ACC112 (cell line): ENCODE measurements around the gene FANCI.
"Not testable (repeated sequence)": the region's sequence is repeated elsewhere in the genome, so short reads cannot be mapped to it uniquely, and the experiment has no call there.

Source experiments
- H2AFZ ChIP-seq: fragments of 200-600 bp; sonication (generic); one replicate; pipeline ENCODE4 v1.6.0; 2017; ENCODE audit warnings: antibody characterized with exemption, low read length; ENCODE audit not compliant: unreplicated experiment
- H3K27ac ChIP-seq: fragments of 200-600 bp; sonication (generic); 2 replicates; pipeline ENCODE4 v1.5.1; 2014; ENCODE audit warnings: low read depth, mild to moderate bottlenecking, antibody characterized with exemption, low read length, moderate library complexity
- H3K27me3 ChIP-seq: fragments of 200-600 bp; sonication (generic); 2 replicates; pipeline ENCODE4 v1.6.1; 2014; ENCODE audit warnings: mild to moderate bottlenecking, antibody characterized with exemption, low read length, moderate library complexity, mixed read lengths; ENCODE audit not compliant: insufficient read depth
- H3K36me3 ChIP-seq: fragments of 200-600 bp; sonication (generic); 2 replicates; pipeline ENCODE4 v1.6.1; 2016; ENCODE audit warnings: mild to moderate bottlenecking, antibody characterized with exemption, low read length, moderate library complexity, mixed read lengths; ENCODE audit not compliant: insufficient read depth
- H3K4me1 ChIP-seq: fragments of 200-600 bp; sonication (generic); one replicate; pipeline ENCODE4 v1.6.1; 2016; ENCODE audit warnings: low read length, mixed read lengths; ENCODE audit not compliant: insufficient read depth, unreplicated experiment, control insufficient read depth
- H3K4me3 ChIP-seq: fragments of 200-600 bp; sonication (generic); 2 replicates; pipeline ENCODE4 v1.5.1; 2014; ENCODE audit warnings: mild to moderate bottlenecking, low read depth, low read length
- H3K79me2 ChIP-seq: fragments of 200-600 bp; sonication (generic); one replicate; pipeline ENCODE4 v1.6.0; 2016; ENCODE audit warnings: low read length; ENCODE audit not compliant: control insufficient read depth, unreplicated experiment, insufficient read depth

FANCI gene

DNA sequence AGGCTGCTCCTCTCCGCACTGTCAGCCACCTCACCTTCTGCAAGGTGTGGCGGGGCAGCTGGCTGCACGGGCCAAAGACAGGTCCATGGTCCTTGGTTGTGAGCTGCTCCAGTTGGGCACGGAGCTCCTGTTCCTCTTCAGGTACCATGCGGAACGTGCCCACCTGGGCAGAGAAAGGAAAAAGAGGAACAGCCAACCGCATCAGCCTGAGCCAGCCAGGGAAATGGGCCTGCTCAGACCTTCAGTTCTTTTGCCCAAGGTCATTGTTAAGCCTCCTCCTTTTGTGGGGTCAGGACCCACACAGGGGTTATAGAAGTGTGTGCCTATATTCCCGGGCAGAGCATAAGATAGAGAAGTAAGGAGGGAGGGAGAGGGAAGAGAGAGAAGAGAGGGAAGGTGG is 25.2 kb upstream of the FANCI start:
- Histone ChIP-seq H2AFZ (no peak overlapping the region), H3K36me3 (no peaks in the 10 kb centered on the region), H3K79me2 (no peaks in the 10 kb centered on the region), H3K27me3 (peaks cover 34% of the 10 kb centered on the region), H3K4me1 (no peaks in the 10 kb centered on the region), H3K27ac (no peak overlapping the region), H3K4me3 (no peak overlapping the region)

DNA sequence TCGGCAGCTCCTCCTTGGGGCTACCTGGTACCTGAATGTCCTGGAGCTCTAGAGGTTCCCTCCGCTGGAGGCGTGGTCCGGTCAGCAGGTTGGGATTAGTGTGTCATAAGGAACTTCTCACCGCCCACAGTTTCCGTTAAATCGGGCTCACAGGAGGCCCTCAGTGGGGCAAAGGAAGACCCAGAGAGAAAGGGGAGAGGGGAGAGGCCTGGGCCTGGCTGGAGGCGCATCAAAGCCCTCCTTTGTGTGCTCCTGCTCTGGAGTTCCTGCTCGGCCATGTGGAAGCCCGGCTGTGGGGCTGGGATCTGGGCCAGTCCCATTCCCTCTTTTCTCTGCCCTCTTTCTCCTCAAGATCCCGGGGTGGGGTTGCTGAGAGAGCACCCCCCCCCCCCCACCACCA is 22.2 kb upstream of the FANCI start, which contains the start of gene RLBP1:
TSS of gene RLBP1 (minus strand) at position 37 of the 400 bp plus-strand sequence. CDS start 2,604 bp downstream, outside the sequence.
- Histone ChIP-seq H2AFZ (no peak within 1 kb of the TSS), H3K36me3 (no peaks in the 10 kb centered on the region), H3K27me3 (peaks cover 25% of the 10 kb centered on the region), H3K4me1 (no peaks in the 10 kb centered on the region), H3K4me3 (no peak within 1 kb of the TSS), H3K27ac (no peak within 1 kb of the TSS), H3K79me2 (no peaks in the 10 kb centered on the region)

DNA sequence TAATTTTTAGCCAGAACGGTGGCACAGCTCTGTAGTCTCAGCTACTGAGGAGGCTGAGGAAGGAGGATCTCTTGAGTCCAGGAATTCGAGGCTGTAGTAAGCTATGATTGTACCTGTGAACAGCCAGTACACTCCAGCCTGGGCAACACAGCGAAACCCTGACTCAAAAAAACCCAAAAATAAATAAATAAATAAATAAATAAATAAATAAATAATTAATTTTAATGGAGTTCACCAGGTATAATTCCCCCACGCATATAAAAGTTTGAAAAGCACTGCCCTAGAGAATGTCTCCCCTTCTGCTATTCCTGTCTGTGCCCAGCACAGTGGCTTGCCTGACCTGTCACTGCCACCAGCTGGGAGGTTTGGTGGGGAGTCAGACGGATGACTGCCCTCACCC is 18.2 kb upstream of the FANCI start:
- Histone ChIP-seq H3K79me2 (no peaks in the 10 kb centered on the region), H3K4me3 (no peak overlapping the region), H2AFZ (no peak overlapping the region), H3K4me1 (peaks cover 3% of the 10 kb centered on the region), H3K27me3 (no peaks in the 10 kb centered on the region), H3K36me3 (no peaks in the 10 kb centered on the region), H3K27ac (no peak overlapping the region)

DNA sequence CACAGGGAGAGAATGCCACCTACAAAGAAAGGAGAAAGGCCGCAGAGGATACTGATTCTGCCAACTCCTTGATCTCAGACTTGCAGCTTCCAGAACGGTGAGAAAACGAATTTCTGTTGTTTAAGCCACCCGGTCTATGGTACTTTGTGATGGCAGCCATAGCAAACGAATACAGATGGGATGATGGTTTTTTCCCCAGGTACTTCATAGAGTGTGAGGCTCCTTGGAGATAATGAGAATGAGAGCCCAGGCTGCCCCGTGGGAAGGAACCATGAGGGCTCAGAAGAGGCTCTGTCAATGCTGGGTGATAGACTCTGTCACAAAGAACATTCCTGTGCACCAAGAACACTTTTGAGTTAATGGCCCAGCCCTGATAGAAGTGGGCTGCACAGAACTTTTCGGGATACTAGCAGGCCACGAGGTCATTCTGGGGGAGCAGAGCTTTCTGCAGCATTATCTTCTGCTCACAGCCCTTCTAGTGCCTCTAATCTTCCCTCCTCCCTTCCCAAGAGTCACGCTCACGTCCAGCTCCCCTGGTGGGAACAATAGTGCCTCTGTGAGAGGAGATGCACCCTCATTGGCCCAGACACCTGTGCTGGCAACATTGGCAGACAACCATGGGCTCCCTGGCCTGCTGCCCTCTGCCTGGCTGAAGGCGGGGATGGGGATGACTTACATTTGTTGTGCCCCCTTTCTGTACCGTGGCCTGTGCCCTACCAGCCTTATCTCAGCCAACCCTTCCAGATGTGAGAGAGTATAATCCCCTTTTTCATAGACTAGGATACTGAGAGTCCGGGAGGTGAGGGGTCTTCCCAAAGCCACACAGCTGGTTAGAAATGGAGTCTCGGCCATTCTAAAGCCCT is 17.2 kb upstream of the FANCI start:
- no peak overlapping the region for H2AFZ ChIP-seq
- no peaks in the 10 kb centered on the region for H3K27me3 ChIP-seq
- no peak overlapping the region for H3K4me3 ChIP-seq
- H3K27ac ChIP-seq: no peak overlapping the region
- peaks cover 10% of the 10 kb centered on the region for H3K4me1 ChIP-seq
- H3K79me2 ChIP-seq: no peaks in the 10 kb centered on the region
- no peaks in the 10 kb centered on the region for H3K36me3 ChIP-seq

DNA sequence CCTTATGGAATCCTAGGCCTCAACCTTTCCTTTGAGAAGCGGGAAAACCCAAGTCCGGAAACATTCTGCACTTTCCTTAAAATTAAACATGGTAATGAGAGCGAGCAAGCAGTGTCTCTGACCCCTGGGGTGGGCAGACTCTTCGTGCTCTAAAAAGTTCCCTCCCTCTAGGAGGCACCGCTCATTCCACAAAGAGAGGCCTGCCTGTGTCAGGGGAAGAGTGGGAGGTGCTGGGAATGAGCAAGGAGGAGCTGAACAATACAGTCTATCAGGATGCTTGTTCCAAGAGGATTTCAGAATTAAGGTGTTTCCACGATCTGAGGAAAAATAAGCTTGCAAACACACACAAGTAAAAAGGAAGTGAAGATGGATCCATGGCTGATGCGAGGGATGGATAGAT is 16.4 kb upstream of the FANCI start:
- H3K4me3 ChIP-seq: no peak overlapping the region
- no peaks in the 10 kb centered on the region for H3K79me2 ChIP-seq
- H3K4me1 ChIP-seq: peaks cover 10% of the 10 kb centered on the region
- no peak overlapping the region for H2AFZ ChIP-seq
- no peak overlapping the region for H3K27ac ChIP-seq
- H3K36me3 ChIP-seq: no peaks in the 10 kb centered on the region
- H3K27me3 ChIP-seq: no peaks in the 10 kb centered on the region

DNA sequence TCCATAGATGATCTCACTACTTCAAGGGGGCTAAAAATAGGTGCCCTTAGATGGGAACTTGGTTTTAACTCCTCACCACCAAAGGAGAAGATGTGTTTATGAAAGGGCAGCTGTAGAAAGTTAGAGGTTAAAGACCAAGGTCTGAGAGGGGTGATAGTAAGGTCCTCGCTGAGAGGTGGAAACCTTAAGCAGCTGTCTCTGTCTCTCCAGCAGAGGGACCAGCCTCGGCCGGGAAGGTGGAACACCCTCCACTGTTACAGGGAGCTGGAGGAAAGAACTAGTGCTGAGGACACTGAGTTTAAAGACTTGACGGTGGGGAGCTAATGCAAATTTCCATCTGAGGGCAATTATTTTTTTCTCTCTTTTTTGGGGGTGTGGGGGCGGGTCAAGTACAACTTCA is 13.5 kb upstream of the FANCI start:
- Histone ChIP-seq H2AFZ (no peak overlapping the region), H3K36me3 (no peaks in the 10 kb centered on the region), H3K27ac (peak overlapping the region; percentile 52; the same call in 1 of the 2 replicates), H3K4me1 (peaks cover 10% of the 10 kb centered on the region), H3K79me2 (no peaks in the 10 kb centered on the region), H3K27me3 (peaks cover 3% of the 10 kb centered on the region; the same call in 1 of the 2 replicates), H3K4me3 (no peak overlapping the region)

DNA sequence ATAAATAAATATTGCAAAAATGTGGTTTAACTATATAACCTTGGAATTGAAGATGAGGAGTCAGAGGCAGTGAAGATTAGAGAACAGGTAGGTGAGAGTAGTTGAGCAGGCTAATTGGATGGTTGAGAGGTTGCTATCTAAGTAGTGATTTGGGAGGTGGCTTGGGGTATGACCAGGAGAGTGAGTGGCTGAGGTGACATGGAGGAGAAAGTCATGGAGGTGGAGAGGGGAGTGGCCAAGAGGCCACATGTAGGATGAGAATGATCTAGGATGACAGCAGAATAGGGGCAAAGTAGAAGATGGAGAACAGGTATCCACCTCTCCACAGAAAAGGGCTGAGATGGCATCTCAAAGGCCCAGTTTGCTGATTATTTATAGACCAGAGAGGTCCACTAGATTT is 11.9 kb upstream of the FANCI start:
- no peaks in the 10 kb centered on the region for H3K79me2 ChIP-seq
- no peak overlapping the region for H2AFZ ChIP-seq
- H3K27me3 ChIP-seq: peaks cover 3% of the 10 kb centered on the region
- no peak overlapping the region for H3K4me3 ChIP-seq
- no peak overlapping the region for H3K27ac ChIP-seq
- peaks cover 10% of the 10 kb centered on the region for H3K4me1 ChIP-seq
- H3K36me3 ChIP-seq: no peaks in the 10 kb centered on the region

DNA sequence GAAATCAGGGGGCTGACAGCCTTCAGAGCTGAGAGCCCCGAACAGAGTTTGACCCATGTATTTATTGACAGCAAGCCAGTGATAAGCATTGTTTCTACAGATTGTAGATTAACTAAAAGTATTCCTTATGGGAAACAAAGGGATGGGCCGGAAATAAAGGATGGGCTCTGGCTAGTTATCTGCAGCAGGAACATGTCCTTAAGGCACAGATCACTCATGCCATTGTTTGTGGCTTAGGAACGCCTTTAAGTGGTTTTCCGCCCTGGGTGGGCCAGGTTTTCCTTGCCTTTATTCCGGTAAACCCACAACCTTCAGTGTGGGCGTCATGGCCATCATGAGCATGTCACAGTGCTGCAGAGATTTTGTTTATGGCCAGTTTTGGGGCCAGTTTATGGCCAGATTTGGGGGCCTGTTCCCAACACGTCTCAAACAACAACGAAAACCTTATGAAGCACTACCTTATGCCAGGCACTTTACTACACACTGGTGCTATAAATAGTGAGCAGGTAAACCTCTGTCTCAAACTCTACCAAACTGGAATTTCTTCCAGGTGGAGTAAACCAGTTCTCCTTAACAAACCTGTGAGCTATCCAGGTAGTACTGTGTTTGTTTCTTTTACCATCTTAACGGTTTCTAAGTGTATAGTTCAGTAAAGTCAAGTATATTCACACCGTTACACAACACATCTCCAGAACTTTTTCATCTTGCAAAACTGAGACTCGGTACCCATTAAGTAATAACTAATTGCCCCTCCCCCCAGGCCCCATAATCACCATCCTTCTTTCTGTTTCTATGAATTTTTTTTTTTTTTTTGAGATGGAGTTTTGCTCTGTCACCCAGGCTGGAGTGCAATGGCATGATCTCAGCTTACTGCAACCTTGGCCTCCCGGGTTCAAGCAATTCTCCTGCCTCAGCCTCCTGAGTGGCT is 3.6 kb upstream of the FANCI start:
- H3K36me3 ChIP-seq, H3K4me1 ChIP-seq, H3K27me3 ChIP-seq, H3K4me3 ChIP-seq, H3K79me2 ChIP-seq, H3K27ac ChIP-seq, H2AFZ ChIP-seq: not testable (repeated sequence)

DNA sequence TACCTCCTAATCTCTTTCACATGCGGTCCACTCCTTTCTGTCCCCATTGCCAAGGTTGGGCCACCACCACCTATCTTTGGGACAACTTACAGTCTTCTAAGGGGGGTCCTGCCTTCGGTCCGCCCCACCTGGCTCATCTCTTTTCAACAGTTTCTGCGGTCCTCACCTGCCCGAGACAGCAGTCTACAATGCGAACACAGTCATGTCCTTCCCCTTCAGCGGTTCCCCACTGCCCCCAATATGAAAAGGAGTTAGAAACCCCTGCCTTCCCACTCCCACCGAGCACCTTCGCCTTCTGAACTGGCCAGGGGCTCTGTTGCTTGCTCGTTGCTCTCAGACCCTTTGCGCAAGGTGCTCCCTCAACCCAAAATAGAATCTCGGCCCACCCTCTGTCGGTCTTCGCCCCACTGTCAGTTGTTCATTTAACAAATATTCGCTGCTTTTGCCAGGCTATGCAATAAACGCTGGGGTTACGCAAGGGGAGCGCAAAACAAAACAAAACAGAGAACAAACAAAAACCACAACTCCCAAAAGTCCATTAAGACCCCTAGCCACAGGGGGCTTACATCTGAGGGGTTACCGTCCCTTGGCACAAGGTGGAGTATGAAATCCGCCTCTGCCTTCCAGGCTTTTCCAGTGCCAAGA is 611 bp upstream of the FANCI start:
- Histone ChIP-seq H3K27me3 (peaks cover 5% of the 10 kb centered on the region; the same call in 1 of the 2 replicates), H3K79me2 (peaks cover 32% of the 10 kb centered on the region), H3K36me3 (peaks cover 13% of the 10 kb centered on the region), H3K4me1 (peaks cover 12% of the 10 kb centered on the region), H3K27ac (0 out of 2 replicates have a peak overlapping the region, but pooled peaks have one; percentile 38), H2AFZ (peak overlapping the region; percentile 75), H3K4me3 (peak overlapping the region; percentile 97)

DNA sequence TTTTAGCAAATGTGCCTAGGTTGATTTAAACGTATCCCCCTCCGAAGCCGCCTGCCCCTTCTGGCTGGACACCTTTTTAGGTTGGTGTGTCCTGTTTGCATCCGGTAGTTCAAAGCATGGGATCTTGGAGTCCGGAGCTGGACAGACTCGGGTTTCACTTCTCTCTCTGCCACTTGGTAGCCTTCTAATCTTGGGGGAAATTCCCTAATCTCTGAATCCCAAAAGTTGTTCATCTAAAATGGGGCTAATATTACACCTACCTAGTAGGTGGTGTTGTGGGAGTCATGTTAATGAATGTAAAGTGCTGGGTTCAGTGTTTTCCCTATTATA is 760 bp downstream of the FANCI start:
- peaks cover 35% of the 10 kb centered on the region for H3K79me2 ChIP-seq
- peak overlapping the region; percentile 38 for H3K27ac ChIP-seq
- peak overlapping the region; percentile 75 for H2AFZ ChIP-seq
- no peaks in the 10 kb centered on the region for H3K27me3 ChIP-seq
- peaks cover 12% of the 10 kb centered on the region for H3K4me1 ChIP-seq
- H3K4me3 ChIP-seq: peak overlapping the region; percentile 97
- peaks cover 27% of the 10 kb centered on the region for H3K36me3 ChIP-seq
